NB4 (cell line): Measurements from ENCODE around the gene VIM.
A peak's percentile ranks its signal among the peaks of the same experiment; 100 is the strongest.

Source experiments
- DNase-seq: peaks from one replicate; pipeline ENCODE4 v3.0.0; 2010; ENCODE audit warnings: low read depth
- H3K4me3 ChIP-seq: one replicate; pipeline ENCODE4 v1.5.1; 2011; ENCODE audit warnings: mild to moderate bottlenecking, low read depth, low read length, moderate library complexity
- CTCF ChIP-seq: IDR thresholded peaks from one replicate; pipeline ENCODE4 v1.5.1; 2012; ENCODE audit warnings: low read depth, low read length
- MYC ChIP-seq: IDR thresholded peaks from 2 replicates; pipeline ENCODE4 v1.6.1; 2011; ENCODE audit warnings: low read depth, low read length
- POLR2A ChIP-seq: IDR thresholded peaks from 2 replicates; pipeline ENCODE4 v1.6.1; 2011; ENCODE audit warnings: mild to moderate bottlenecking; ENCODE audit not compliant: insufficient read length; ENCODE audit errors: extremely low read depth
- TF ChIP-seq, protein P1 (sequence below): IDR thresholded peaks from 2 replicates; pipeline ENCODE4 v1.6.1; 2011; ENCODE audit warnings: low read depth, low read length

VIM gene

GRCh38 chr10:17209881-17210280, 18.2 kb upstream of the VIM start:
- DNase-seq: no peak
- H3K4me3 ChIP-seq: no peak overlapping the region
- TF ChIP-seq, protein P1, sequence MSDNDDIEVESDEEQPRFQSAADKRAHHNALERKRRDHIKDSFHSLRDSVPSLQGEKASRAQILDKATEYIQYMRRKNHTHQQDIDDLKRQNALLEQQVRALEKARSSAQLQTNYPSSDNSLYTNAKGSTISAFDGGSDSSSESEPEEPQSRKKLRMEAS: no peak
- TF ChIP-seq CTCF (no peak), POLR2A (no peak), MYC (no peak)

- no peak for TF ChIP-seq POLR2A
- no peak for DNase-seq
- H3K4me3 ChIP-seq: no peak overlapping the region
These were observed 17.7 kb upstream of the VIM start for GRCh38 chr10:17210361-17210760.

GRCh38 chr10:17212802-17213221, 15.2 kb upstream of the VIM start:
- TF ChIP-seq, protein P1: no peak
- TF ChIP-seq CTCF (no peak), MYC (no peak), POLR2A (no peak)
- DNase-seq: peak; percentile 74
- peak overlapping the region; percentile 7 for H3K4me3 ChIP-seq

GRCh38 chr10:17213646-17214349, 14.2 kb upstream of the VIM start:
- TF ChIP-seq, protein P1: no peak
- TF ChIP-seq POLR2A: no peak
- no peak for TF ChIP-seq CTCF
- no peak for TF ChIP-seq MYC
- no peak for DNase-seq
- no peak overlapping the region for H3K4me3 ChIP-seq

DNA sequence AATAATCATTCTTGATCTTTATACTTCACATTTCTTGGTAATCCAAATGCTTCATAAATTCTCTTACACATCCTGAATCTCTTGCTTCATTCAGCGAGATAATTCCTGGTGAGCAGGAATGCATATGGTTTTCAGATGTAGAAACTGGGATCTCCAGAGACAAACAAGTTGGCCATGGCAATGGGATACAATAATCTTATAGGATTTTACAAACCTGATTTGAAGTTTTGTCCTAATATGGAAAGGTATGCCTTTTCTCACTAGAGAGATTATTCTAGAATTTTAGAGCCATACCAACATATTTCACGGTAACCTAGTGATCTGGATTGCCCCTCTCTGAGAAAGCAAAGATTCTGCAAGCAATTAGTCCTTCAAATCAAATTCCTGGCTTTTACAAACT, 13.5 kb upstream of the VIM start:
- no peak for DNase-seq
- TF ChIP-seq, protein P1: no peak
- TF ChIP-seq CTCF (no peak), MYC (no peak), POLR2A (no peak)
- no peak overlapping the region for H3K4me3 ChIP-seq

GRCh38 chr10:17214971-17215781, 12.9 kb upstream of the VIM start:
- no peak overlapping the region for H3K4me3 ChIP-seq
- TF ChIP-seq MYC: no peak
- no peak for TF ChIP-seq CTCF
- TF ChIP-seq POLR2A: no peak
- TF ChIP-seq, protein P1: no peak
- peak; percentile 52 for DNase-seq
